DMS 273 (cell line): Measurements from ENCODE around the gene KLHL22.

Source experiments
- DNase-seq: peaks from one replicate; lab custom pipeline; 2025; ENCODE audit not compliant: unreplicated experiment; lab: John Stamatoyannopoulos, UW

KLHL22 gene

GRCh38 chr22:20434264-20434751 is 61.3 kb downstream of the KLHL22 start:
- no peak for DNase-seq

- DNase-seq = no peak
These were observed 61.8 kb downstream of the KLHL22 start for GRCh38 chr22:20433686-20434241.

GRCh38 chr22:20433191-20433590 is 62.4 kb downstream of the KLHL22 start:
- no peak for DNase-seq

GRCh38 chr22:20432244-20432686 is 63.3 kb downstream of the KLHL22 start:
- DNase-seq = no peak

DNA sequence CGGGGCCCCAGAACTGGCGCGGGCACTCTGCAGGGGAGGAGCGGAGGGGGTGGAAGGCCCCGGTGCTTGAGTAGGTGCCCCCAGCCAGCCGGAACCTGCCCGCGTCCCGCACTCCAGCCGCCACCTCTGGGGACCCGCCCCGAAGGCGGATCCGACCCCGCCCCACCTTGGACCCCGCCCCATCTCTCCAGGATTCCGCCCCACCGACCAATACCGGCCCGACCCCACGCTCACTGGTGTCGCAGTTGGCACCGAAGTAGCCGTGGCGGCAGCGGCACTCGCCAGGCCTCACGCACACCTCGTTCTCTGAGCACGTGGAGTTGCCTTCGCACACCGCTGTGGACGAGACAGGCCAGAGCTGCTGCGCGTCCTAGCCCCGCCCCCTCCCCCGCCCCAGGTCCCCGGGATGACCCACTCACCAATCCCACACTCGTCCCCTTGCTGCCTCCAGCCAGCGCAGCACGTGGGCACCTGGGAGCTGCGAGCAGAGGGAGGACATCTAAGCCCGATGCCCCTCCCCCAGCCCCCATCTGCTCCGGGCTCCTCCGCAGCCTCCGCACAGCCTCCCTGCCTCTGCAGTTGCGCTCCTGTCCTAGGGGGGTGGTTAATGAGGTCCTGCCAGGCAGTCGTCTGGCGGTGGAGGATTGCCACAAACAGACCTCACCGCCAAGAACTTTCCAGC is 63.9 kb downstream of the KLHL22 start:
- no peak for DNase-seq

DNA sequence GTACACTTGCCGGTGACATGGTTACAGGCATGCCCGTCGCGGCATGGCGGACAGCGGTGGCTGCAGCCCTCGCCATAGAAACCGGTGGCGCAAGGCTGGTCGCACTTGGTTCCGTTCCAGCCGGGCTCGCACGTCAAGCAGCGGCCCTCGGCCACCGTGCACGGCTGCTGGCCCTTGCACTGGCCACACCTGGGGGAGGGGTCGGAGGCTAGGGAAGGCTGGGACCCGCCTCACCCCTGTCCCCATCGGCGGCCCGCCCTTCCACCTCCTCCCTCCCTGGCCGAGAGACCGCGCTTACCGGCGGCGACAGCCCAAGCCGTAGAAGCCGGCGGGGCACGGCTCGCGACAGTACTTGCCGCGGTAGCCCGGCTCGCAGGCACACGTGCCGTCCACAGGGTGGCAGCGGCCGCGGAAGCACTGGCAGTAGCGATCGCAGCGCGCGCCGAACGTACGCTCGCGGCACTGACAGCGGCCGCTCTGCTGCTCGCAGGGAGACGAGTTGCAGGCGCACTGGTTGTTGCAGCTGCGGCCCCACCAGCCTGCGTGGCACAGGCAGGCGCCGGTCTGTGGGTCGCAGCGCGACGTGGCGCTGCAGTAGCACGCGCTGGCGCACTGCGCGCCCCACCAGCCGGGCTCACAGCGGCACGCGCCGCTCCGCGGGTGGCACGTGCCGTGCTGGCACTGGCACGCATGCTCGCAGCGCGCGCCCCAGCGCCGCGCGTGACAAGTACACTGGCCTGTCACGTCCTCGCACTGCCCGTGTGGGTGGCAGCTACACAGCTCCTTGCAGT is 64.7 kb downstream of the KLHL22 start:
- peak; percentile 85 for DNase-seq

DNA sequence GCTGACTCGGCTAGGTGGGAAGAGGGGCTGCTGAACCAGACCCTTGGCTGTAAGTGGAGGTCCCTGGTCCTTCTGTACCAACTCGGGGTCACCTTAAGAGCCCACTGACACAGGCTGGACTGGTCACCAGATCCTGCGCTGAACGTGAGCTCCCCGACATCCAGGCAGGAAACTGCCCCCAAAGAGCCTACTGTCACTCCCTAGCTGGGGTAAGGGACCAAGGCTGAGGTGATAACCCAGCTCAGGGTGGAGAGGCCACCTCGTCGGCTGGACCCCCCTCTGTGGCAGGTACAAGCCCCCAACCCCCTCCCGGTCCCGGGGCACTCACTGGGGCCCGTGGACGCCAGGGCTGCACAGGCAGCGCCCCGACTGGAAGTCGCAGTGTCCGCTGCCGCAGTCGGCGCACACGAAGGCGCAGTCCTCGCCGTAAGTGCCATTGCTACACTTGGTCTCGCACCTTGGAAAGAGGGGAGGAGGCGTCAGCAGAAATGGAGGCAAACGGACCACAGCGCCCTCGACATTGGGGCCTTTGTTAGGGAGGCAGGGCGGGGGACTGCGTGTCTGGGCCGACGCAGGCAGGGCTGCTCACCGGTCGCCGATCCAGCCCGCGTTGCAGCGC is 65.4 kb downstream of the KLHL22 start:
- no peak for DNase-seq

DNA sequence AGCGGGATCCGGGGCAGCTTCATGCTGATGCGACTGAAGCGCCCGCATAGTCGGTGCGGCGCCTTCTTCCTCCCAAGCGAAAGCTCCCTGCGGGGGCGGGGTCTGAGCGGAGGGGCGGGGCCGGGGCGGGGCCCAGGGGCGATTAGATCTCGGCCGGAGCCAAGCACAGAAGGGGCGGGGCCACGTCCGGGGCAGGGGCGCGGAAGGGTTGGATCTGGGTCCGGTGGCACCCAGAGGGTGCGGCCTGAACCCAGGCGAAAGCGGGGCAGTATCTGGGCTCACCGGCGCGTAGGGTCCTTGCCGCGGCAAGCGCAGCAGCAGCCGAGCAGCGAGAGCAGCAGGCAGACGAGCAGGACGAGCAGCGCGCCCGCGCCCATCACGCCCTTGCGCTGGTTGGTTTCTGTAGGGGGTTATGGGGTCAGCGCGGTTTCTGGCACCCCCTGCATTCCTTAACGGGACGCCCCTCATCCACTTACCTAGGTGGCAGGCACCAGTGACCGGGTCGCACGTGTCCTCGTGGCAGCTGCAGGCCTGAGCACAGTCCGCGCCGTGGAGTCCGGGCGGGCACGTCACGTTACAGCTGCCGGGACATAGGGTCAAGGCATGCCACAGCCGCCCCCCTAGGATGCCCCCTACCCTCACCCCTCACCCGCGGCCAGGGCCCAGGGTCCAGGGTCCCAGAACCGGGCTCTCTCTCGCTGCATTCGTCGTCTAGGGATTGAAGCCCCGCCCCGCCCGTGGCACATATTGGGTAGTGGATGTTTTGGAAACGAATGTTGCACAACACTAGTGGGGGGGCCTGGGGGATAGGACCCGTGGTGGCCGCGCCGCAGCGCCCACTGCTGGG is 66.1 kb downstream of the KLHL22 start:
- peak; percentile 22 for DNase-seq

GRCh38 chr22:20428496-20429253 is 66.9 kb downstream of the KLHL22 start:
- DNase-seq = no peak

DNA sequence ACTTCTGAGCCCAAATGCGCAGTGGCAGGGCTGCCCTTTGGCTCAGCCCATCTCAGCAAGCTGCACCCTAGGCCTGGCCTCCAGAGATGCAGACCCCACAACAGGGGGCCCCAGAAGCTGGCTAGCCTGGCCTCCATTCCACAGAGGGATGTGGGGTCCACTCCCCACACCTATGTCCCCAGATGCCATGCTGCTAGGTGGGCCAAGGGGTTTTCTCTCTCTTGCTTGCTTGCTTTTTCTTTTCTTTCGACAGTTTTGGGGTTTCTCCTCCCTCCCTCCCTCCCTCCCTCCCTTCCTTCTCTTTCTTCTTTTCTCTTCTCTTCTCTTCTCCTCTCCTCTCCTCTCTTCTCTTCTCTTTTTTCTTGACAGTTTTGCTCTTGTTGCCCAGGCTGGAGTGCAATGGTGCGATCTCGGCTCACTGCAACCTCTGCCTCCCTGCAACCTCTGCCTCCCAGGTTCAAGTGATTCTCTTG is 67.6 kb downstream of the KLHL22 start:
- no peak for DNase-seq

DNA sequence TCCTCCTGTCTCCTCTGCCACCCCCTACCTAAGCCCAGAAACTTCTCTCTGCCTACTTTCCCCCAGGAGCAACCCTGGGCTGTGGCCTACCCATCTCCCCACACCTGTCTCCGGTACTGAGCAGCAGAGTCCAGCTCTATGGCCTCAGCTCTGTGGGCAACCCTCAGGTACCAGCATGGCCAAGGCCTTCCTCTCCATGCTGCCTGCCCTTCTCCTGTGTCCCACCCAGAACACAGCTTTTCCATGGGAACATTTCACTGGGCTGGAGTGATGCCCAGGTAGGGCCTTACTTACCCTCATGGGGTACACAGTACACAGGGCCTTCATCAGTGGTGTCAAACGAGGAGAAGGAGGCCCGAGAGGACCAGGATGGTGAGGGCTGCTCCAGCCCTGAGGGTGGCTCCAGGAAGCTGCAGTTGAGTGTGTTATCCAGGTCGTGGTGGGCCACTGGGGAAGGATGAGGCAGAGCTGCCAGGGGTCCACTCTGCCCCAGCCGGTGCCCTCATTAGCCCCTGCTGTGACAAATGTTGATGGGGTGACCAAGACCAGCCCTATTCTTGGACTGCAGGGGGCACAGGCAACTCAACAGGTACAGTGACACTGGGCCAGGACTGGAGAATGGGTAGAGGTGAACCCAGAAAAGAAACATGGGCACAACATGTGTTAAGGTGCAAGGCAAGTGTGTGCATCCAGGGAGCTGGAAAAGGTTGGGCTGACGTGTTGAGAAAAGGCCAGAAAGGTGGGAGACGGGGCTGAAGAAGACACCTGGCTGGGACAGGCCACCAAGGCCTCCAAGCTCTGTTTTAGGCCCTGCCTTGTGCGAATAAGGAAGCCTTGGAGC is 68.3 kb downstream of the KLHL22 start:
- DNase-seq = no peak

GRCh38 chr22:20426259-20426615 is 69.4 kb downstream of the KLHL22 start:
- DNase-seq = no peak

GRCh38 chr22:20425566-20426258 is 69.9 kb downstream of the KLHL22 start:
- DNase-seq = no peak

- no peak for DNase-seq
These were observed 70.5 kb downstream of the KLHL22 start for GRCh38 chr22:20424932-20425565.

DNA sequence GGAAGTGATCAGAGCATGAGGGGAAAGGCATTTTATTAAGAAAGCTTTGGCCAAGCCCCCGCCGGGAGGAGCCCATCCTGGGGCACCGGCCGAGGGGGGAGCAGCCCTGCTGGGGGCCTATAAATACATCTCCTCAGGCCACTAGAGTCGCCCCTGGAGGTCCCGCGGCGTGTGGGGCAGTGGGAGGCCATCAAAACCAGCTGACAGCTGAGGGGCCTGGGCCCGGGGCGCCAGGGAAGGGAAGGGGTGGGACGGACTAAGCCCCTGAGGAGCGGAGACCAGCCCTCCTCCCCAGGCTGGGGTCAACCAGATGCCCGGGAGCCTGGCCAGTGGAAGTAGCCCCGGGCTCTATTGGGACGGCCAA is 71.0 kb downstream of the KLHL22 start:
- no peak for DNase-seq

GRCh38 chr22:20423906-20424551 is 71.6 kb downstream of the KLHL22 start:
- DNase-seq = no peak
